NCI-H2107 treated with DMSO at 0.1 percent for 48 hours (cell line): Measurements from ENCODE around the gene DCTD.

Experiments used
- DNase-seq: peaks from one replicate; lab custom pipeline; 2025; ENCODE audit not compliant: unreplicated experiment; lab: John Stamatoyannopoulos, UW

DCTD gene

DNA sequence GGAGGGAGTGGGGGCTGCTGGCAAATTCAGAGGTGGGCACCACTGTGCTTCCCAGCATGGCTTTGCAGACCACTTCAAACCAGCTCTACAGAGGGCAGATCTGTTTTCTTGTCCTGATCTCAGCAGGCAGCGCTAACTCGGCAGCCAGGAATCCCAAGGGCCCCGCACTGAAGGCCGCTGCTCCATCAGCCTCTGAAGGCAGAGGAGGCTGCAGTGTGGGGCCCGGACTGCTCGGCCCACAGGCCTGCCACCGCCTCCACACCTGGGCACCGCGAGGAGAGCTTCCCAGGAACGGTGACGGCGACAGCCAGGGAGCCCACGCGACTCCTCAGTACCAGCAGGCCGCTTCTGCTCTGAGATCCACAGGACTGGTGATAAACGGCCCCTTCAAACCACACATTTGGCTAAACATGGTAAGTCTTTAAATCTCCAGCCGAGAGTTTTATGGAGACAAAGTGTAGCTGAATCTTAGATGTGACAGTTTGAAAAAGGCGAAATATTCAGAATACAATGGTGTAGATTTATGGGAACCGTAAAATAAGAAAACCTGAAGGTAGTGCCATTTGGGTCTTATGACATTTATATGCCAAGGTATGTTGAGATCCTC, 23.6 kb downstream of the DCTD start:
- DNase-seq, result no peak

- no peak for DNase-seq
Observed at GRCh38 chr4:182893047-182893446, 24.1 kb downstream of the DCTD start.

DNA sequence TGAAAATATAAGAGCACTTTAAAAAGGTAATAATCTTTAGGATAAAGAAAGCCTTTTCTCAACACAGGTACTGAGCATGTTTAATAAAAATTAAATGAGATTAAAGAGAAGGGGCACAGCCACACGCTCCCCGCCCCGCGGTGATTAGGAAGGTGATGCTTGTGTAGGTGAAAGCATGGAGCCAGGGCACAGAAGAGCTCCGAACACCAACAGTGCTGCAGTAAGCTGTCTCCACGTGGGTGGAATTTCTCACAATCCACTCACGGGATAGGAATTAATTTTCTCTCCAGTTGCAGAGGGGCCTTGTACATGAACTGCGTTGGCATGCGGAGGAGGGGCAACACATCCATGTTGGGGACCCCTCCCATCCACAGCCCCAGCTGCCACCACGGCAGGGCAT, 27.0 kb downstream of the DCTD start:
- no peak for DNase-seq

- no peak for DNase-seq
Observed at GRCh38 chr4:182888891-182889290, 28.3 kb downstream of the DCTD start.

DNA sequence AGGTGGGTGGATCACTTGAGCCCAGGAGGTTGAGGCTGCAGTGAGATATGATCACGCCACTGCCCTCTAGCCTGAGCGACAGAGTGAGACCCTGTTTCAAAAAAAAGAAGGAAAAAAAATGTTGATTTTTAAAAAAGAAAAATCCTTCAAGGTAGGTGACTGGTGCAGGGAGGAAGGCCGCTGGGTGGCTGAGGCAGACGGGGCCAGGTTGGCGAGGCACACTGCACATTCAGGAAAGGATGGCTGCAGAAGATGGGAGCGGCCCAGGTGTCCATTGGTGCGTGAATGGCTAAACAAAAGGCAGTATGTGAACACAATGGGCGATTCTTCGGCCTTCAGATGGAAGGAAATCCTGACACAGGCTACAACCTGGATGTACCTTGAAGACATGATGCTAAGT, 30.4 kb downstream of the DCTD start:
- DNase-seq, result no peak

- no peak for DNase-seq
Observed at GRCh38 chr4:182886205-182886604, 31.0 kb downstream of the DCTD start.

- DNase-seq, result no peak
Observed at GRCh38 chr4:182885738-182886077, 31.5 kb downstream of the DCTD start.

DNA sequence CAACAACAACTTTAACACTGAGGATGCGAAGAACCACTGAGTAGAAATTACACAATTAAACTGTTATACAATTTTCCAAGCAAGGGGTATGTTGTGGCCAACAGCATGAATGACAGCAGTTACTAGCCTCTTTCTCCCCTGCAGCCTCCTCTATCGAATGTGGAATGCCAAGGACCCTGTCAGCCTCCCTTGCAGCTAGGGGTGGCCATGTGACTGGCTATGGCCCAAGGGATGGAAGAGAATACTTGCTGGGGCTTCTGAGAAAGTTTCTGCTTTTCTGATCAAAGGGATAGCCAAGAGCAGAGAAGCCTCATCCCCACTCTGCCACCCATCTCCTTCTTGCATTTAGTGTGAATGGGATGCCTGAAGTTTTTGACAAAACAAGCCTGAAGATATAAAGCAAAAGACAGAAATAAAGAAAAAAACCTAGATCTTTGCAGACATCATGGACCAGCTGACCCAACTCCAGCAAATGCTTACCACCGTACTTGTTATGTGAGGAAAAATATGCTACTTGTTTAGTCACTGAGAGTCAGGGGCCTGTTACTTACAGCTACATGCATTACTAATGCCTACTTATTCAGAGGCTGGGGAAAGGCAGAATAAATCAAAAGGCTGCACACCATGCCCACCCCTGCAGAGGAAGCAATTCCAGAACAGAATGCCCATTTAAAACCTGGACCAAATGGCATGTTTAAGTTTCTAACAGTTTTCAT, 32.0 kb downstream of the DCTD start:
- no peak for DNase-seq

DNA sequence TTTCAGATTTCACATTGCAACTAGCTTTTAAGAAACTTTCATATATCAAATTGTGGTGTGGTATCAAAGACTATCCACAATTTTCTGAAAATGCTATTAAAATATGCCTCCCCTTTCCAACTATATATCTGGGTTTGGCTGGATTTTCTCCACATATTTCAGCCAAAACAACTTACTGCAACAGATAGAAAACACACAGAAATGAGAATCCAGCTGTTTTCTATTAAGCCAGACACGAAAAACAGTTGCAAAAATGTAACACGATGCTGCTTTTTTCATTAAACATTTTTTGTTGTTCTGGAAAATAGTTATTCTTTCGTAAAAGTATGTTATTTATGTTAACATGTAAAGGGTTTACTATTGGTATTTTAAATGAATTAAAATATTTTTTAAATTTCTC, 33.1 kb downstream of the DCTD start:
- no peak for DNase-seq

GRCh38 chr4:182883351-182883750, 33.8 kb downstream of the DCTD start:
- DNase-seq, result no peak

GRCh38 chr4:182881914-182882313, 35.3 kb downstream of the DCTD start:
- DNase-seq, result no peak

- no peak for DNase-seq
Observed at GRCh38 chr4:182880387-182881356, 36.5 kb downstream of the DCTD start.

- no peak for DNase-seq
Observed at GRCh38 chr4:182879913-182880312, 37.3 kb downstream of the DCTD start.

GRCh38 chr4:182878633-182879495, 38.3 kb downstream of the DCTD start:
- no peak for DNase-seq

DNA sequence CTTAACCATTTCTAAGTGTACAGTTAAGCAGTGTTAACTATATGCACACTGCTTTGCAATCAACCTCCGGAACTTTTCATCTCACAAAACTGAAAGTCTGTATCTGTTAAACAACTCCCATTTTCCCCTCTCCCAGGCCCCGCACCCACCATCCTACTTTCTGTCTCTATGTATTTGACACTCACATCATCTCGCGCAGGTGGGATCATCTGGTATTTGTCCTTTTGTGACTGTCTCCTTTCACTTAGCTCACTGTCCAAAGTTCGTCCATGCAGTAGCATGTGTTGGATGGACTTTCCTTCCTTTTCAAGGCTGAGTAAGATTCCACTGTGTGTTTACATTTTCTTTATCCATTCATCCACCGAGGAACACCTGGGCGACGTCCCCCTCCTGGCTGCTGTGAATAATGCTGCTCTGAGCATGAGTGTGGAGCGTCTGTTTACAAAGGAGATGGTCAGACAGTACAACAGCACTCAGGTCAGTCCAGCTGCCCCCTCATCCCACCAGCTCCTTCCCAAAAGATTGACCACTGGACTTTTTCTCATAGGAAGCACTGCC, 39.8 kb downstream of the DCTD start:
- no peak for DNase-seq

DNA sequence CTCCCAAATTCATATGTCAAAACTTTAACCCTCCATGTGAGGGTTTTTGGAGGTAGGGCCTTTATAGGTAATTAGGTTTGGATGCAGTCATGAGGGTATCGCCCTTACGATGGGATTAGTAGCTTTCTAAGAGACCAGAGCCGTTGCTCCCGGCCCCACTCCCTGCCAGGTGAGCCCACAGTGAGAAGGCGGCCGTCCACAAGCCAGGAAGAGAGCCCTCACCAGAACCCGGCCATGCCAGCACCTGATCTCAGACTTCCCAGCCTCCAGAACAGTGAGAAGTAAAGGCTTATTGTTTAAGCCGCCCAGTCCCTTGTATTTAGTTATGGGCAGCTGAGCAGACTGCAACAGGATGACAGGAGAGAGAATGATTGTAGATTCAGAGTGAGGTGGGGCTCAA, 40.8 kb downstream of the DCTD start:
- DNase-seq, result no peak

GRCh38 chr4:182875453-182876405, 41.5 kb downstream of the DCTD start:
- no peak for DNase-seq

- no peak for DNase-seq
Observed at GRCh38 chr4:182874797-182875345, 42.3 kb downstream of the DCTD start.

DNA sequence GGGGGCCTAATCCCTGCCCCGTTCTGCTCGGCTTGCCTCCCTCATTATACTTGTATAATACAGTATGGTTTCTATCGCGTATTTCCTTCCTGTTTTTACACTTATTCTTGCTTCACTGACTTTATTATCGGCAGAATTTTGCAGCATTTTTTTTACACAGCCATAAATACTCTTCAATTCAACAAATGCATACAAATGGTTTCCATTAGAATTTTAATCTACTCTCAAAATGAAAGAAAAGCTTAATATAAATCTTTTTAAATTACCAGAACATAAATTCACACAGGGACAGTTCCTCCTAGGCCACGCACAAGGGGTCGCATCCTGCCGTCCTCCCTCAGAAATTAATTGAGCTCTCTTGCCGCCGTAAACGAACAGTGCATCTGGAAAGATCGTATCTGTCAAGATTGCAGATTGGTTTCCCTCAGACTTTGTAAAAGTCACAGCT, 42.9 kb downstream of the DCTD start:
- DNase-seq, result no peak
